Retinal pigment epithelial cell (primary cell): ENCODE results near the gene RNF168.
"Not testable (repeated sequence)": the region's sequence is repeated elsewhere in the genome, so short reads cannot be mapped to it uniquely, and the experiment has no call there.

Experiments used
- DNase-seq: peaks from one replicate; pipeline ENCODE4 v3.0.0-alpha.2; 2010; ENCODE audit warnings: low read depth
- H3K4me3 ChIP-seq: 2 replicates; pipeline ENCODE4 v1.5.1; 2011; ENCODE audit warnings: mild to moderate bottlenecking, low read length, control low read depth, moderate library complexity
- CTCF ChIP-seq: conservative IDR thresholded peaks from 2 replicates; pipeline ENCODE4 v1.5.1; 2011; ENCODE audit warnings: low read depth, low read length, control low read depth, inconsistent platforms

The RNF168 gene

GRCh38 chr3:196524527-196524926 lies 21.0 kb upstream of the RNF168 start:
- H3K4me3 ChIP-seq, result no peak overlapping the region
- no peak for DNase-seq
- peak; percentile 7 for TF ChIP-seq CTCF

- no peak overlapping the region for H3K4me3 ChIP-seq
- DNase-seq, result no peak
- no peak for TF ChIP-seq CTCF
Measured at GRCh38 chr3:196523841-196524240, 20.3 kb upstream of the RNF168 start.

- not testable (repeated sequence) for H3K4me3 ChIP-seq, DNase-seq
Measured at GRCh38 chr3:196521291-196521690, 17.7 kb upstream of the RNF168 start.

- TF ChIP-seq CTCF, result no peak
- DNase-seq, result no peak
- no peak overlapping the region for H3K4me3 ChIP-seq
Measured at GRCh38 chr3:196519718-196520082, 16.1 kb upstream of the RNF168 start.

DNA sequence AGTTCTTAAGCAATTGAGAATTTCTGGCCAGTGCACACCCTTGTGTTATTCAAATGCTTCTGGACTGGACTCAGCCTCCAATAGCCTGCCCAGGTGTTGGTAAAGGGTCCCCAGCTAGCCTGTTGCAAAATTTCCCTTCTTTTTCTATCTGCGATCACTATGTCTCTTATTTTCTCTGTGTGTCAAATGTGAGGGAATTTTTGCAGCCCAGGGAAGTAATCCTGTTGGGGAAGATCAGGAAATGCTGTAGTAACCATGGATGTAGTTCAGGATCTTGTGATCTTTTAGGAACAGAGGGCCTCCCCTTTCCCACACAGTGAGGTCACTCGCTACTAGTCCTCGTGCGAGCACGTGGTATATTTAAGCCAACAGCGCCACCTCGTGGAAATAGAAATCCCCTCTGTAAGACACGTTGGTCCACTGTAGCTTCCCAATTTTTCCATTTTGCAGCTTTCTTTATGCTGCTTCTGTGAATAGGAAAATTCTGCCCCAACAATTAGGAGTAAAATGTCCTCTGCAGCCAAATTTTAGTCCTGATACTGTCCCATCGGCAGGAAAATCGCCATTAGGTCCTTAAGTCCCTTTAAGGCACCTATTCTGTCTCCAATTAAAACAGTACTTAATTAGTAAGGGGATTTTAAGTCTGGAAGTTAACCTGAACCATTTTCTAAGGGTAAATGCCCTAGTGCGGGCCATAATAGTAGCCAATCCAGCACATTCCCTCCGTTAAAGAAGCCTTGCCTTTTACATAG lies 15.6 kb upstream of the RNF168 start:
- TF ChIP-seq CTCF, result peak; percentile 31
- no peak for DNase-seq
- no peak overlapping the region for H3K4me3 ChIP-seq

GRCh38 chr3:196517919-196518318 lies 14.4 kb upstream of the RNF168 start:
- DNase-seq, result no peak
- no peak for TF ChIP-seq CTCF
- no peak overlapping the region for H3K4me3 ChIP-seq

GRCh38 chr3:196517162-196517800 lies 13.7 kb upstream of the RNF168 start:
- no peak for TF ChIP-seq CTCF
- no peak overlapping the region for H3K4me3 ChIP-seq
- no peak for DNase-seq
